K562 (cell line): ENCODE data around the gene NIPA2. TPM values are rescaled to one million over a fixed set of nuclear protein-coding genes. Genes with fewer than 3 reads are reported as not detected.

Experiments used
- ATAC-seq: fragments of 200-7000 bp; cut with Tn5 transposase; 3 replicates; pipeline ENCODE4 v1.9.1; 2020; ENCODE audit warnings: moderate library complexity
- BruUV-seq: library from RNA; stranded (reverse); fragments of 400-500 nt; replicated peaks from 2 replicates; lab custom pipeline; 2021; lab: Mats Ljungman, UMichigan
- CTCF ChIA-PET: fragments of 300-600 bp; formaldehyde crosslinking; extraction: SDS; loops from one replicate; lab custom pipeline; 2021; ENCODE audit warnings: low intra/inter-chr PET ratio; lab: Yijun Ruan, JAX
- POLR2A ChIA-PET: fragments of 300-600, 350-650 bp; sonication (Branson Sonifier 250); formaldehyde crosslinking; extraction: SDS; loops from one replicate; lab custom pipeline; 2021; ENCODE audit warnings: antibody characterized with exemption, inconsistent platforms; lab: Yijun Ruan, JAX
- DNase-seq, 4 experiments: peaks; one replicate each; pipeline versions ENCODE4 v3.0.0 to v3.0.0-alpha.2; 2011 to 2018; ENCODE audit warnings: low spot score in 3 of 4, mixed read lengths in 3 of 4; ENCODE audit errors: extremely low read depth in 1 of 4
- FAIRE-seq: peaks from 2 replicates; lab custom pipeline; 2011; peaks lifted over from hg19 to GRCh38; lab: Jason Lieb, UNC
- H2AFZ ChIP-seq: 2 replicates; pipeline ENCODE4 v1.6.0; 2011; ENCODE audit warnings: low read depth, low read length, control low read depth, inconsistent platforms
- H3K27ac ChIP-seq: fragments of 200-600 bp; 3 replicates; pipeline ENCODE4 v1.8.0; 2011; ENCODE audit warnings: low read depth, mild to moderate bottlenecking, control low read depth, inconsistent platforms, low read length, moderate library complexity, mixed read lengths; ENCODE audit errors: extremely low read depth
- H3K27me3 ChIP-seq, 2 experiments: fragments of 300-600 bp in 1 of 2; 2 replicates in 1 of 2; 3 replicates in 1 of 2; pipeline versions ENCODE4 v1.6.0 to v1.8.0; 2011; ENCODE audit warnings: inconsistent platforms in 2 of 2, low read length in 2 of 2, mild to moderate bottlenecking in 1 of 2, mixed read lengths in 1 of 2, moderate library complexity in 1 of 2; ENCODE audit not compliant: control insufficient read depth in 2 of 2, insufficient read depth in 2 of 2
- H3K36me3 ChIP-seq: fragments of 300-600 bp; 3 replicates; pipeline ENCODE4 v1.8.0; 2011; ENCODE audit warnings: mild to moderate bottlenecking, low read length, inconsistent platforms; ENCODE audit not compliant: control insufficient read depth, insufficient read depth
- H3K4me1 ChIP-seq, 2 experiments: fragments of 200-600 bp in 1 of 2; replicated peaks in 1 of 2; 2 replicates in 1 of 2; 3 replicates in 1 of 2; pipeline versions ENCODE4 v1.5.1 to v1.8.0; 2011; ENCODE audit warnings: inconsistent platforms in 2 of 2, low read length in 2 of 2, mild to moderate bottlenecking in 1 of 2, mixed read lengths in 1 of 2, moderate library complexity in 1 of 2; ENCODE audit not compliant: control insufficient read depth in 2 of 2, insufficient read depth in 2 of 2
- H3K4me2 ChIP-seq: 2 replicates; pipeline ENCODE4 v1.6.1; 2011; ENCODE audit warnings: low read length, control low read depth, inconsistent platforms, mixed read lengths; ENCODE audit not compliant: insufficient read depth
- H3K4me3 ChIP-seq: fragments of 200-600 bp; sonication (generic), shearing (Covaris generic); 2 replicates; pipeline ENCODE4 v1.5.1; 2016; ENCODE audit warnings: control low read depth, inconsistent platforms
- H3K79me2 ChIP-seq: fragments of 200-600 bp; 3 replicates; pipeline ENCODE4 v1.8.0; 2011; ENCODE audit warnings: low read length, inconsistent platforms; ENCODE audit not compliant: control insufficient read depth, insufficient read depth
- H3K9ac ChIP-seq, 2 experiments: 2 replicates each; pipeline versions ENCODE4 v1.6.0 to v1.6.1; 2011; ENCODE audit warnings: low read depth in 2 of 2, low read length in 2 of 2, control low read depth in 1 of 2, inconsistent platforms in 1 of 2, mild to moderate bottlenecking in 1 of 2, mixed read lengths in 1 of 2; ENCODE audit not compliant: insufficient read depth in 1 of 2
- H3K9me1 ChIP-seq: one replicate; pipeline ENCODE4 v1.6.0; 2011; ENCODE audit warnings: inconsistent platforms, mild to moderate bottlenecking, low read length, moderate library complexity; ENCODE audit not compliant: control insufficient read depth, insufficient read depth
- H3K9me3 ChIP-seq: replicated peaks from 2 replicates; pipeline ENCODE4 v1.5.1; 2011; ENCODE audit warnings: low read depth, low read length, inconsistent platforms; ENCODE audit not compliant: control insufficient read depth, insufficient read depth
- H4K20me1 ChIP-seq: replicated peaks from 2 replicates; pipeline ENCODE4 v1.6.1; 2011; ENCODE audit warnings: low read length, inconsistent platforms, mixed read lengths; ENCODE audit not compliant: control insufficient read depth, insufficient read depth
- HLTF ChIP-seq: fragments of 450-650 bp; IDR thresholded peaks from 2 replicates; pipeline ENCODE4 v1.6.1; 2016
- KLF16 ChIP-seq: IDR thresholded peaks from 2 replicates; pipeline ENCODE4 v1.6.1; 2016; ENCODE audit warnings: antibody characterized with exemption
- MEF2D ChIP-seq: conservative IDR thresholded peaks from 2 replicates; pipeline ENCODE4 v1.6.1; 2016; ENCODE audit warnings: low read depth, missing genetic modification characterization, missing compliant biosample characterization
- MGA ChIP-seq: fragments of 450-650 bp; IDR thresholded peaks from 2 replicates; pipeline ENCODE4 v1.6.1; 2016; ENCODE audit warnings: mild to moderate bottlenecking, moderate library complexity
- MTF1 ChIP-seq: fragments of 250-450 bp; sonication (Bioruptor Pico); IDR thresholded peaks from 2 replicates; pipeline ENCODE4 v1.9.0; 2021; ENCODE audit warnings: moderate library complexity, mild to moderate bottlenecking, inconsistent platforms, borderline replicate concordance
- RBM15 ChIP-seq: fragments of 200-400 bp; formaldehyde crosslinking; IDR thresholded peaks from 2 replicates; pipeline ENCODE4 v1.6.1; 2018; ENCODE audit warnings: mild to moderate bottlenecking, low read length, moderate library complexity; ENCODE audit not compliant: insufficient read depth
- TCF7 ChIP-seq: sonication (generic); IDR thresholded peaks from 2 replicates; pipeline ENCODE4 v1.6.1; 2016; ENCODE audit warnings: antibody characterized with exemption, borderline replicate concordance
- WGBS: fragments of 100-300 bp; shearing (Covaris generic); methylation state at CpG from one replicate; pipeline ENCODE4 v1.1.6; 2016; ENCODE audit warnings: low coverage, mixed read lengths; ENCODE audit not compliant: insufficient coverage; ENCODE audit errors: missing lambda C conversion rate; 5-methylcytosine and 5-hydroxymethylcytosine counted together
- in situ Hi-C: fragments of 300-500 bp; cut with MboI; formaldehyde crosslinking; loops from 4 replicates; pipeline ENCODE4 v1.15.0; 2018; ENCODE audit warnings: inconsistent platforms, mixed read lengths
- intact Hi-C: fragments of 100-400 bp; cut with micrococcal nuclease; formaldehyde crosslinking; loops from 2 replicates; pipeline ENCODE4 v1.14.2; 2022
- polyA plus RNA-seq, 8 experiments: library from polyadenylated mRNA; depleted of rRNA in 4 of 8; stranded (reverse) in 5 of 8; unstranded in 3 of 8; fragments of >200 nt; fragmentation: Nextera tagmentation in 2 of 8; fragmentation: Illumina TruSeq in 1 of 8; extraction: Ambion mirVana in 2 of 8; extraction: Trizol in 1 of 8; gene quantifications; 2 replicates each; pipeline versions ENCODE4 v1.2.1 to v1.2.3, GENCODE V29; 2011 to 2014; ENCODE audit warnings: inconsistent platforms in 1 of 8, missing spikeins in 1 of 8
- total RNA-seq, 7 experiments: library from RNA; depleted of rRNA in 6 of 7; stranded (reverse); fragments of >200 nt in 6 of 7; fragmentation: Illumina TruSeq in 2 of 7; extraction: Trizol in 2 of 7; gene quantifications; 2 replicates each; pipeline versions ENCODE4 v1.2.1 to v1.2.3, GENCODE V29; 2011 to 2021; ENCODE audit warnings: low replicate concordance in 1 of 7

The NIPA2 gene
- total and polyA plus RNA-seq, 9 of the 15 experiments (the other 6 are each of a cell fraction or from before 2014, with no cell fraction given): 18.7 to 107 (median 87.3) TPM

DNA sequence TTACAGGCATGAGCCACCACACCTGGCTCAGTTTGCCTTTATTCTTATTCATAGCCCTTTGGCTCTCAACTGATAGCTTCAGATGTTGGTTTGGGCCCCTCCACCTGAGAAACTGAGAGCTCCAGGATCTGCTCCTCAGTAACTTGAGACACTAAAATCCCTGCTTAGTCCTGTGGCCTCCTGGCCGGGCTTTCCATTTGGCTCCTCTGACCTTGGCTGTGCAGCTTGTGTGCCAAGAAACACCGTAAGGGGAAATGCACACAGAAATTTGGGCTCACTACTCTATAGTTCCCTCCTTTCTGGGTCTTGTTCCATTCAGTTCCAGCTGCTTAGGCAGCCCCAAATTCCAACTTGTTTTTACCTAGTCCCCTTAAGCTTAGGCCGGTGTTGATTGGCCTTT is 24.9 kb downstream of the NIPA2 start:
- no peak overlapping the region for H3K4me2 ChIP-seq
- no peak overlapping the region for H3K9ac ChIP-seq
- ChIA-PET POLR2A (interaction anchor here (1.3 kb wide), 1 partner anchor 14 kb away, joined by 3 read pairs; no protein-coding TSS in a partner anchor), CTCF (no interaction called here)
- no peak overlapping the region for H3K4me3 ChIP-seq
- H2AFZ ChIP-seq: no peak overlapping the region
- DNase-seq (no peak), FAIRE-seq (no peak), ATAC-seq (no peak)
- BruUV-seq: no TSS peak
- H3K4me1 ChIP-seq: no peaks in the 10 kb centered on the region
- intact Hi-C loops: no loop called here
- H3K27ac ChIP-seq: no peak overlapping the region
- peaks cover 88% of the 10 kb centered on the region for H3K36me3 ChIP-seq
- no peaks in the 10 kb centered on the region for H3K27me3 ChIP-seq
- no peaks in the 10 kb centered on the region for H3K9me3 ChIP-seq
- no peaks in the 10 kb centered on the region for H3K9me1 ChIP-seq
- in situ Hi-C loops: no loop called here
- H3K79me2 ChIP-seq: peaks cover 15% of the 10 kb centered on the region; the same call in 1 of the 3 replicates
- no peaks in the 10 kb centered on the region for H4K20me1 ChIP-seq
- WGBS: 89% methylated on average over 3 of the region's 3 CpGs
- TF ChIP-seq TCF7 (no peak), HLTF (no peak), MEF2D (tag) (no peak), KLF16 (no peak), RBM15 (no peak), MTF1 (CRISPR knock-in tag) (no peak), MGA (no peak)
